Suprapubic skin (tissue), 3 donors: ENCODE results near the gene ATF2.

ENCODE experiments used
- CTCF ChIP-seq, 2 donors: fragments of 200-600 bp in 1 of 2; fragments of 450-650 bp in 1 of 2; sonication (generic) in 1 of 2; IDR thresholded peaks; one replicate each; pipeline ENCODE4 v1.5.1; 2016 to 2019; ENCODE audit warnings: antibody characterized with exemption in 2 of 2, mild to moderate bottlenecking in 1 of 2, moderate library complexity in 1 of 2
- POLR2AphosphoS5 ChIP-seq, 3 donors: sonication (generic); formaldehyde crosslinking; IDR thresholded peaks; one replicate each; pipeline ENCODE4 v1.6.1; 2017; ENCODE audit warnings: antibody characterized with exemption in 3 of 3

GRCh38 chr2:175101514-175101913, 66.5 kb downstream of the ATF2 start:
- TF ChIP-seq CTCF (IDR thresholded peaks at IDR 0.05) (no peak), POLR2AphosphoS5 (IDR thresholded peaks at IDR 0.05) (no peak)
